Stimulated activated CD8-positive, alpha-beta memory T cell treated with anti-CD3 and anti-CD28 coated beads, Interleukin-15, amount 100 ng/mL, for 4 hours (primary cell): Measurements from ENCODE around the gene SLC2A9.

Experiments
- DNase-seq, 2 donors: peaks; one replicate each; pipeline ENCODE4 v3.0.0-alpha.2; 2020; ENCODE audit warnings: low read depth in 2 of 2

The SLC2A9 gene

DNA sequence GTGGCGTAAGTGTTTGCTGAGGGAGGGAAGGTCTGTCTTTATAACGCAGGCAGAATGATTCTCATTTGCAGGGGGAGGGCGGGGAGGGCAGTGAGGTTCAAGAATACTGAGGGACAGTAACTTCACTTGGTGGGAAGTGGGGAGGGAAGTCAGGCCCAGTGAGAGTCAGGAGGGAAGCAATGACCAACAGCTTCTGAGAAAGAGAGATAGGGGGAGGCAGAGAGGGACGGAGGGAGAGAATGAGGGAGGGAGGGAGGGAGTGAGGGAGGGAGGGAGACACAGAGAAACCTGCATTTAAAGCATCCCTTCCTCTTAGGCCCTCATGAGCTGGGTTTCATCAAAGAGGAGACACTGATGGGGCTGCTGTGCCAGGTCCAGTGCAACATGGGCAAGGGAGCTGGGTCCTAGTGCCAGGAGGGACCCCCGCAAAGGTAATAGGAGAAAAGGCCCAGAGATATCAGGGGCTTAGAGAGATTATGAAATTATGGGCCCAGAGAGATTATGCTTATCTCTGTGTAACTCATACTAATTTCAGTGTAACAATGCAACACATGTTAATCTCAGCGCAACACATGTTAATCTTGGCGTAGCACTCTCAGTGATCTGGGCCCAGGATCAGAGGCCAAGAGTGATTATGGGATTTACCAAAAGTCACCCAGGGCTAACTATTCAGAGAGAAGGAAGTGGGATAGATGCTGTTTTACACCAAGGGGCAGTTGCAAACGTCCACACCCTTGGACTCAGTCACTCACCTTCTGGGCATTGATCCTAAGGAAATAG, 127.8 kb downstream of the SLC2A9 start:
- no peak for DNase-seq

DNA sequence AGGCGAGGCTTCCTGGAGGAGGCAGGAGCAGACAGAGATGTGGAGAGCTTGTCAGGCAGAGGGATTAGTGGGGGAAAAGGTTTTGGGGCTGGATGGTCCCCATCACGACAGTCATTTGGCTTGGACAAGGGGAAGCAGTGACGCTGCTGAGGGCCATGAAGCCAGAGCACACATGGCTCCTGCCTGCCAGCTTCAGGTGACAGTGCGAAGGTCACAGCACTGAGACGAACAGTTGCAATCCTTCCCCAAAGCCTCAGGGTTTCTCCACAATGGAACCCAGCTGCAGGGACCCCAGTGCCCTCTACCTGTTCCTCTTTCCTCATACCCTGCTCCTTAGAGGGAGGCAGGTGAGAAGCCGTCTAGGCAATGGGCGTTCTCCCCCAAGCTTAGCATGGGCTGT, 129.6 kb downstream of the SLC2A9 start:
- DNase-seq, result no peak

- no peak for DNase-seq
These were observed 130.2 kb downstream of the SLC2A9 start for GRCh38 chr4:9891056-9891455.

DNA sequence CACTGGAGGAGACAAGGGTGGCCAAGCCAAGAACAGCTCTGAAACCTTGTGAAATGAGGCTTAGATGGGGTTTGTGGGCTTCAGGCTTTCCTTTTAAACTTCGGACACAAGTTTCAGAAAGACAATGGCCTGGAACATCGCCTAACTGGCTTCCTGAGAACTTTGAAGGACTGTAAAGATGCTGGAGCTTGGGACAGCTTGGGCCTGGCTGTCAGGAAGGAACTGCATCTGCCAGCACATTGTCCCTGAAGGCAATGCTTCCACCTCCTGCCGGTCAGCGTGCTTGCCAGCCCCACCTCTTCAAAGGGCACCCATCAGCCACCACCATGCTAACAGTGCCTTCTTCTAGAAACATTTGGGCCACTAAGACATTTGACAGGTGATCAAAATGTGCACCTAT, 132.0 kb downstream of the SLC2A9 start:
- no peak for DNase-seq

- no peak for DNase-seq
These were observed 135.3 kb downstream of the SLC2A9 start for GRCh38 chr4:9885958-9886357.

DNA sequence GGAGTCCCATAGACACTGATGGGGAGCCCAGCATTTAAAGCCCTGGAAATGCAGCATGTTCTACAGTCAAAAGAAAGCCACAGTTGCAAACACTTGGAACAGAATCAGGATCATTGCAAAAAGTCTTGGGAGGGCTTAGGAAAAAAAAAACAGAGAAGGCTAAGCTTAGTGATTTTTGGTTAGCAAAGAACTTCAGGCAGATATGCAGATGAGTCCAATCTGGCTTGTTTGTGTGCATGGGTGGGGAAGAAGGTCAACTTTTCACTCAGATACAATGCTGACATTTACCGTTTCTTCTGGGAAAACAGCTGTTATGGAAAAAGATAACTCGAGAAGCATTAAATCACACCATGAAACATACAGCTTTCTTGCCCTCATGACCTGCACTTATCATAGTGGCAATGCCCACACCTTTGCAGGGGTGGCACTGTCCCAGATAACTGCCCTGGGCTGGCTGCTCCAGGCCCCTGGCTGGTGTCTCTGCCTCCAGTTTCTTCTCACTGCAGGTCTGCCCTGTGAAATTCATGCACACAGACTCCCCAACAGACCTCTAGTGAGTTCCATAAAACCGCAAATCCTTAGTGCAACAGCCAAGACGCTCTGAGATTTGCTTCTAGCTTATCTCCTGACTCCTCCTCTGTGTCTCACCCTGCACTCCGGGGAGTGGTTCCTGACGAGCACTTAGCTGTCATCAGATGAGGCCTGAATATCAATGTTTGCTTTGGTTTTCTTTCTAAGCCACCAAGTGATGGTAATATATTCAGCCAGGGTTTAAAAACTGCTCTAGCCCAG, 140.7 kb downstream of the SLC2A9 start:
- no peak for DNase-seq

DNA sequence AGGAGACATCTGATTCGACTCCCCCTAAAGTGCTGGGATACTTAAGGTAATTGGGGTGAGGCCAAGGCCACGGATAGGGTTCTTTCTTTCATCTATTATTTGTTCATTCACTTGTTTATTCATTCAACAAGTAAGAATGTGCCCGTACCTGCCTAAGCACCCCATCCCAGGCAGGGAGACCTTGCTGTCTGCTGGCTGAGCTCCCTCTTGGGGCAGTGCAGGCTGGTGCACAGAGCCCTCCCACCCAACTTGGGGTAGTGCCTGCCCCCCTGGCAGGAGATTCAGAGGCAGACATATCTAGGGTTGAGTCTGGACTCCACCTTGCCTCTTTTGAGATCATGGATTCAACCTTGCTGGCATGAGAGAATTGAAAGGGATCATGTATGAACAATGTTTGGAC, 144.2 kb downstream of the SLC2A9 start:
- no peak for DNase-seq

DNA sequence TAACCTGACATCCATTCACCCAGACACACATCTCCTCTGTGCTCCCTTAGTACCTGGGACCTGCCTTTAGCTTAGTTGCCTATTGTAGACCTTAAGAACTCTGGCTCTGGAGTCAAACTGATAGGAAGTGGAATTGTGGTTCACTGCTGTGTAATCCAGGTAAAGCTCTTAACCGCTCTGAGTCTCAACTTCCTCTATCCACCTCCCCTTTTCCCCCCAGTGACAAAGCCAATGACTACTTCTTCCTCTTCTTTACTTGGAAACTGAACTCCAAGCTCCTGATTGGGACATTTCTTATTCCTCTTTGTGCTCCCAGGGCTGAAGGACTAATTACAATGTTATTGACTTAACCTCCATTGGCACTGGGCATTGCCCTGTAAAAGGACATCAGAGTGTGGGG, 145.8 kb downstream of the SLC2A9 start:
- no peak for DNase-seq

GRCh38 chr4:9874385-9874784, 146.9 kb downstream of the SLC2A9 start:
- no peak for DNase-seq

DNA sequence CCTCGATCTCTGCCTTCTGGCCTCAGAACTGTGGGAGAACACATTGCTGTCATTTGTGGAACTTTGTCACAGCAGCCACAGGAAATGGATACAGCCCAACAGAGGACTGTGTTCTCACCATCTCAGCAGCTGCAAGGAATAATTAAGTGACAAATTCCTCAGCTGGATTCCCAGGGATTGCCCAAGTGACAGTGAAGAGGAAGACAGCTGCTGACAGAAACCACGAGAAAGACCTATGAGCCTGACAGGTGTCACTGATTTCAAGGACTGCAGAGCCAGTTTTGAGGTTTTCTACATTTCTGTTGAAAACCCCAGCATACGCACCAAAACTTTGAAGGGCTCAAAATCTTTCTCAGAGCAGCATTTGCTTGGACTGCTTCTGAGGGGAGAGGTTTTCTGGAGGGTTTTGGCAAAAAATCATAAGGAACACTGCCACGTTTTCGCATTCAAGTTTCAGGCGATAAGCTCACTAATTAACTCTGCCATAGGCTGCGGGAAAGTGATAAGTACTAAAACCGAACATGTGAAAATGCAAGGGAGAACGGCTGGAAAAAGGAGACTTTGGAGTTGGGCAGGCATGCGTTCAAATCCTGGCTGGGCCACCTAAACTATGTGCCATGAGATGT, 151.0 kb downstream of the SLC2A9 start:
- no peak for DNase-seq

GRCh38 chr4:9867751-9868425, 153.4 kb downstream of the SLC2A9 start:
- no peak for DNase-seq

DNA sequence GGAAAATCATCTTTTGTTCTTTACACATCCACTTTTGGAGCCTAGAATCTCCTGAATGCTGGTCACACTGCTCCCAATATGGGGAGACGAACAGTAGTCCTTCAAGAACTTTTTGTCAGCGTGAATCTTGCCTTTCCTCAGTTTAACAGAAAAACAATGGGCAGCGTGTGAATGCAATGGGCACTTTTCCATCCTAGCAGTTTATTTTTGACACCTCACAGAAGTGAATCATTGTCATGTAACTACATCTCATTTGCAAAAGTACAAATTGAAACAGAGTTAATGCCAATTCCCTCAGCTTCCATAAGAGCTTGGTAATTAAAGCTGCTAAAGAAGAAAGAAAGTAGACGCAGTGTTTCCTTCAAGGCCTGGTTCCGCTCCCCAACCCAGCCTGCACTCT, 154.4 kb downstream of the SLC2A9 start:
- DNase-seq, result no peak

DNA sequence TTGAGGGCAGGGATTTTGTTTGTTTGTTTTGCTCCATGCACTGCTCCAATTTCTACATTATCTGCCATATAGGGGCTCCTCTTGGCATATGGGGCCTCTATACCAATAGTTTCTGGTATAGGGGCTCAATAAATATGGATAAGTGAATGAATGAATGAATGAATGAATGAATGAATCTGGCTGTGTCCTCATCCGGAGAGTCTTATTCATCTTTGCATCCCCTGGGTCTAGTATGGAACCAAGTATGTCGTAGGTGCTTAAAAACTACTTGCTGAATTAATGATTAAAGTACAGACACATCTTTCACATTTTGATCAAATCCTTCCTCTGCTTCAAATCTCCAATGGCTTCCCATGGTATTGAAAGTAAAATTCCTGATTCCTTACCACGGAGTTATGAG, 159.7 kb downstream of the SLC2A9 start:
- DNase-seq, result no peak

DNA sequence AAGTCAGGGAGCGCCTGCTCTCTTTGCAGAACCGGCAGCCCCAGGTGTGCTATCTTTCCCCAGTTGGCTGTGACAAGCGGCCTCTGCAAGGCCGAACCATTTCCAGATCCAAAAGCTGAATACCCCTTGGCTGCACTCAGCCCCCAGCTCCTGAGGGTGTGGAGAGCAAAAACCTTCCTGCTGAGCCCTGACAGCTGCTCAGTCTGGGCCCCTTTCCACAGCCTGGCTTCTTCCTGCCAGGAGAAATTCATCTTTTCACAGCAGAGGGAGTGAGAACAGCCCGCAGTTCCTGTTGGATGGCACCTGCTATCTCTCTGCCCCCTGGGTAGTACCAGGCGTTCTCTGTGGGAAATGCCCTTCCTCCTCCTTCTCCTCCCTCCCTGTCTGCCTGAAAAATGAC, 161.5 kb downstream of the SLC2A9 start:
- no peak for DNase-seq

- DNase-seq, result no peak
These were observed 171.8 kb downstream of the SLC2A9 start for GRCh38 chr4:9849538-9849920.

- DNase-seq, result no peak
These were observed 173.1 kb downstream of the SLC2A9 start for GRCh38 chr4:9847968-9848748.

GRCh38 chr4:9845791-9846493, 175.4 kb downstream of the SLC2A9 start:
- DNase-seq, result no peak

- DNase-seq, result no peak
These were observed 180.2 kb downstream of the SLC2A9 start for GRCh38 chr4:9841072-9841471.

- no peak for DNase-seq
These were observed 185.9 kb downstream of the SLC2A9 start for GRCh38 chr4:9835430-9835829.

GRCh38 chr4:9833421-9833820, 187.9 kb downstream of the SLC2A9 start:
- no peak for DNase-seq

DNA sequence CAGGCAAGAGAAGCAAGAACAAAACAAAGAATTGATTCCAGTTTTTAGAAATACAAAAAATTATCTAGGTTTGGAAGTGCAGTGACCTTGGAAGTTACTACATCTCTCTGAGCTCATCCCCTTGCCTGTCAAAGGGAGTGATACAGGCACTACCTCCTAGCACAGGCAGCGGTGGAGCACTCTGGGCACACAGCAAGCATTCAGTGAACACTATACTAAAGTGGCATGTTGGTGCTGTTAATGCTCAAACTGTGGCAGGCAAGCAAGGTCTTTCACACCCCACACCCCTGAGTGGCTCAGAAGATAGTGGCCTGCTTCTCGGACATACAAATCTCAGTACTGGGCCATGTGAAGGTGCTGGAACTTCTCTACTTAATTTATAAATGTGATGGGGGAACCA, 188.7 kb downstream of the SLC2A9 start:
- no peak for DNase-seq
